GM21526 (cell line): ENCODE measurements around the gene SRGAP2.
"Not testable (repeated sequence)": the region's sequence is repeated elsewhere in the genome, so short reads cannot be mapped to it uniquely, and the experiment has no call there.

Experiments
- ATAC-seq: cut with Tn5 transposase; IDR thresholded peaks from one replicate; pipeline ENCODE4 v1.9.1; 2021; ENCODE audit warnings: moderate library complexity; ENCODE audit not compliant: unreplicated experiment, low FRiP score

Gene SRGAP2

GRCh38 chr1:206245479-206245878, 42.1 kb downstream of the SRGAP2 start:
- ATAC-seq, result not testable (repeated sequence)

GRCh38 chr1:206246129-206246886, 43.0 kb downstream of the SRGAP2 start:
- not testable (repeated sequence) for ATAC-seq

- not testable (repeated sequence) for ATAC-seq
These were observed 47.8 kb downstream of the SRGAP2 start for GRCh38 chr1:206250953-206251681.

DNA sequence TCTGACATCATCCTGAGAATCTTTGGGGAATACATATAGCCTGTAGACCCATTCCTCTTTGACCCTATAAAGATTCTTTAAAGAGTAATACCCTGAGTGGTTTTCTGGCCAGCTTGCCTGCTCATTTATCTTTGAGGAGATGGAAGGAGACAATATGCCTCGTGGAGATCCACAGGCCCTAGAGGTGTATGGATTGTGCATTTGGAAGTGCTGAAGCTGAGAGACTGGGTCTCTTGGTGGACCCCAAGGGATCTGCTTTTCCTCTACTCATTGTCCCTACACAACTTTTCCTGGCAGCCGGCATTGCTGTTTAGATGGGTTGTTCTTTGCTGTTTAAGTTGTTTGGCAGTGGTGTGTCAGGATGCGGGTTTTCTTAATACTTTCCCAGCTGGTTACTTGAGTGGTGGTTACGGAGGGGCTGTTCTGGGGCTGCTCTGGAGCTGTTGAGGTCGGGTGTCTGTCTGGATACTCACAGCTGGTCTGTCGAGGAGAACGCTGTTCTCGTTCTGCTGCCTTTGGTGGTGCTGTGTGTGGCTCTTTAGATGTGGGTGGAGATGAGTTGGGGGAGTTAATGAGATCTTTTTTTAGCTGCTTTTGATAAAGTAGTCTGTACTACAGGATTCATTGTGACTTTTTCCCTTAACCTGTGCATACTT, 49.5 kb downstream of the SRGAP2 start:
- ATAC-seq, result not testable (repeated sequence)
